ENCODE measurements around the gene WDR70. TPM values are rescaled to one million over a fixed set of nuclear protein-coding genes. Genes with fewer than 3 reads are reported as not detected.
"Not testable (repeated sequence)": the region's sequence is repeated elsewhere in the genome, so short reads cannot be mapped to it uniquely, and the experiment has no call there.

Gene WDR70
- total and polyA plus RNA-seq, 12 donors = 9.2 to 26.0 (median 18.4) TPM

GRCh38 chr5:37578176-37578575, 199.1 kb downstream of the WDR70 start:
- H3K9me3 ChIP-seq = no peaks in the 10 kb centered on the region
- peaks cover 0 to 9% (median 0%) of the 10 kb centered on the region in 9 donors for H3K4me1 ChIP-seq
- DNase-seq = no peak
- no peak overlapping the region for H3K4me3 ChIP-seq
- no peaks in the 10 kb centered on the region for H3K27me3 ChIP-seq
- no peak overlapping the region for H3K27ac ChIP-seq
- no peak for ATAC-seq
- intact Hi-C loops (cut with DNase I) = no loop called here
- no peak for TF ChIP-seq CTCF (IDR thresholded peaks at IDR 0.05)
- WGBS, 2 donors = 94 to 100% methylated on average over 3 of the region's 3 CpGs
- H3K36me3 ChIP-seq = no peaks in the 10 kb centered on the region

GRCh38 chr5:37580106-37580505, 201.0 kb downstream of the WDR70 start:
- Histone ChIP-seq H3K36me3 (no peaks in the 10 kb centered on the region), H3K4me3 (no peak overlapping the region), H3K9me3 (no peaks in the 10 kb centered on the region), H3K27me3 (no peaks in the 10 kb centered on the region), H3K4me1 (peaks cover 0 to 9% (median 0%) of the 10 kb centered on the region in 9 donors), H3K27ac (no peak overlapping the region)
- DNase-seq = no peak
- intact Hi-C loops (cut with DNase I) = no loop called here
- WGBS, 2 donors = 71 to 74% methylated on average over 2 of the region's 2 CpGs
- no peak for TF ChIP-seq CTCF (IDR thresholded peaks at IDR 0.05)
- no peak for ATAC-seq

GRCh38 chr5:37582202-37582601, 203.1 kb downstream of the WDR70 start:
- 97 to 98% methylated on average over 2 of the region's 2 CpGs for WGBS, 2 donors
- no peak for ATAC-seq
- intact Hi-C loops (cut with DNase I) = no loop called here

GRCh38 chr5:37593292-37593691, 214.2 kb downstream of the WDR70 start:
- DNase-seq; H3K27ac ChIP-seq; intact Hi-C loops (cut with DNase I); H3K27me3 ChIP-seq; H3K4me1 ChIP-seq; H3K4me3 ChIP-seq; ATAC-seq; H3K36me3 ChIP-seq: not testable (repeated sequence)
- WGBS, 2 donors = 93 to 95% methylated on average over 3 of the region's 3 CpGs
- peaks cover 0 to 14% (median 0%) of the 10 kb centered on the region in 11 donors for H3K9me3 ChIP-seq

More at GRCh38 chr5:37582202-37582601, 203.1 kb downstream of the WDR70 start:
- Histone ChIP-seq H3K9me3 (no peaks in the 10 kb centered on the region), H3K27ac (no peak overlapping the region), H3K27me3 (no peaks in the 10 kb centered on the region), H3K4me1 (peaks cover 0 to 9% (median 0%) of the 10 kb centered on the region in 9 donors), H3K4me3 (no peak overlapping the region), H3K36me3 (no peaks in the 10 kb centered on the region)
- no peak for TF ChIP-seq CTCF (IDR thresholded peaks at IDR 0.05)
- DNase-seq = no peak

- DNase-seq; intact Hi-C loops (cut with DNase I); H3K4me1 ChIP-seq; H3K27me3 ChIP-seq; H3K27ac ChIP-seq; H3K36me3 ChIP-seq; H3K4me3 ChIP-seq; ATAC-seq: not testable (repeated sequence)
- H3K9me3 ChIP-seq = peaks cover 0 to 14% (median 0%) of the 10 kb centered on the region in 11 donors
- WGBS, 2 donors = 34 to 43% methylated on average over 2 of the region's 2 CpGs
Measured at GRCh38 chr5:37594864-37595263, 215.7 kb downstream of the WDR70 start.
